K562 (cell line): ENCODE results near the gene PIGM. TPM values are rescaled to one million over a fixed set of nuclear protein-coding genes. Genes with fewer than 3 reads are reported as not detected.

ENCODE experiments used
- ATAC-seq: fragments of 200-7000 bp; cut with Tn5 transposase; 3 replicates; pipeline ENCODE4 v1.9.1; 2020; ENCODE audit warnings: moderate library complexity
- BruUV-seq: library from RNA; stranded (reverse); fragments of 400-500 nt; replicated peaks from 2 replicates; lab custom pipeline; 2021; lab: Mats Ljungman, UMichigan
- CTCF ChIA-PET: fragments of 300-600 bp; formaldehyde crosslinking; extraction: SDS; loops from one replicate; lab custom pipeline; 2021; ENCODE audit warnings: low intra/inter-chr PET ratio; lab: Yijun Ruan, JAX
- POLR2A ChIA-PET: fragments of 300-600, 350-650 bp; sonication (Branson Sonifier 250); formaldehyde crosslinking; extraction: SDS; loops from one replicate; lab custom pipeline; 2021; ENCODE audit warnings: antibody characterized with exemption, inconsistent platforms; lab: Yijun Ruan, JAX
- DNase-seq, 4 experiments: peaks; one replicate each; pipeline versions ENCODE4 v3.0.0 to v3.0.0-alpha.2; 2011 to 2018; ENCODE audit warnings: low spot score in 3 of 4, mixed read lengths in 3 of 4; ENCODE audit errors: extremely low read depth in 1 of 4
- FAIRE-seq: peaks from 2 replicates; lab custom pipeline; 2011; peaks lifted over from hg19 to GRCh38; lab: Jason Lieb, UNC
- H2AFZ ChIP-seq: 2 replicates; pipeline ENCODE4 v1.6.0; 2011; ENCODE audit warnings: low read depth, low read length, control low read depth, inconsistent platforms
- H3K27ac ChIP-seq: fragments of 200-600 bp; 3 replicates; pipeline ENCODE4 v1.8.0; 2011; ENCODE audit warnings: low read depth, mild to moderate bottlenecking, control low read depth, inconsistent platforms, low read length, moderate library complexity, mixed read lengths; ENCODE audit errors: extremely low read depth
- H3K27me3 ChIP-seq, 2 experiments: fragments of 300-600 bp in 1 of 2; 2 replicates in 1 of 2; 3 replicates in 1 of 2; pipeline versions ENCODE4 v1.6.0 to v1.8.0; 2011; ENCODE audit warnings: inconsistent platforms in 2 of 2, low read length in 2 of 2, mild to moderate bottlenecking in 1 of 2, mixed read lengths in 1 of 2, moderate library complexity in 1 of 2; ENCODE audit not compliant: control insufficient read depth in 2 of 2, insufficient read depth in 2 of 2
- H3K36me3 ChIP-seq: fragments of 300-600 bp; 3 replicates; pipeline ENCODE4 v1.8.0; 2011; ENCODE audit warnings: mild to moderate bottlenecking, low read length, inconsistent platforms; ENCODE audit not compliant: control insufficient read depth, insufficient read depth
- H3K4me1 ChIP-seq, 2 experiments: fragments of 200-600 bp in 1 of 2; replicated peaks in 1 of 2; 2 replicates in 1 of 2; 3 replicates in 1 of 2; pipeline versions ENCODE4 v1.5.1 to v1.8.0; 2011; ENCODE audit warnings: inconsistent platforms in 2 of 2, low read length in 2 of 2, mild to moderate bottlenecking in 1 of 2, mixed read lengths in 1 of 2, moderate library complexity in 1 of 2; ENCODE audit not compliant: control insufficient read depth in 2 of 2, insufficient read depth in 2 of 2
- H3K4me2 ChIP-seq: 2 replicates; pipeline ENCODE4 v1.6.1; 2011; ENCODE audit warnings: low read length, control low read depth, inconsistent platforms, mixed read lengths; ENCODE audit not compliant: insufficient read depth
- H3K4me3 ChIP-seq: fragments of 200-600 bp; sonication (generic), shearing (Covaris generic); 2 replicates; pipeline ENCODE4 v1.5.1; 2016; ENCODE audit warnings: control low read depth, inconsistent platforms
- H3K79me2 ChIP-seq: fragments of 200-600 bp; 3 replicates; pipeline ENCODE4 v1.8.0; 2011; ENCODE audit warnings: low read length, inconsistent platforms; ENCODE audit not compliant: control insufficient read depth, insufficient read depth
- H3K9ac ChIP-seq, 2 experiments: 2 replicates each; pipeline versions ENCODE4 v1.6.0 to v1.6.1; 2011; ENCODE audit warnings: low read depth in 2 of 2, low read length in 2 of 2, control low read depth in 1 of 2, inconsistent platforms in 1 of 2, mild to moderate bottlenecking in 1 of 2, mixed read lengths in 1 of 2; ENCODE audit not compliant: insufficient read depth in 1 of 2
- H3K9me1 ChIP-seq: one replicate; pipeline ENCODE4 v1.6.0; 2011; ENCODE audit warnings: inconsistent platforms, mild to moderate bottlenecking, low read length, moderate library complexity; ENCODE audit not compliant: control insufficient read depth, insufficient read depth
- H3K9me3 ChIP-seq: replicated peaks from 2 replicates; pipeline ENCODE4 v1.5.1; 2011; ENCODE audit warnings: low read depth, low read length, inconsistent platforms; ENCODE audit not compliant: control insufficient read depth, insufficient read depth
- H4K20me1 ChIP-seq: replicated peaks from 2 replicates; pipeline ENCODE4 v1.6.1; 2011; ENCODE audit warnings: low read length, inconsistent platforms, mixed read lengths; ENCODE audit not compliant: control insufficient read depth, insufficient read depth
- BHLHE40 ChIP-seq: IDR thresholded peaks from 2 replicates; pipeline ENCODE4 v1.6.1; 2011; ENCODE audit warnings: low read length, improper control_type of control experiment
- DMBX1 ChIP-seq: fragments of 250-450 bp; sonication (Bioruptor Pico); IDR thresholded peaks from 2 replicates; pipeline ENCODE4 v1.8.0; 2022; ENCODE audit warnings: inconsistent platforms, mild to moderate bottlenecking, moderate library complexity, borderline replicate concordance
- ETV1 ChIP-seq: fragments of 450-650 bp; conservative IDR thresholded peaks from 2 replicates; pipeline ENCODE4 v1.6.1; 2016; ENCODE audit warnings: missing genetic modification characterization, control low read depth, low read depth, missing compliant biosample characterization
- IRF9 ChIP-seq: fragments of 450-650 bp; IDR thresholded peaks from 2 replicates; pipeline ENCODE4 v1.6.1; 2016; ENCODE audit warnings: missing biosample characterization, missing genetic modification characterization
- JUN ChIP-seq, 2 experiments: sonication (generic) in 1 of 2; formaldehyde crosslinking in 1 of 2; IDR thresholded peaks; 2 replicates each; pipeline versions ENCODE4 v1.6.1 to v1.8.0; 2012 to 2022; ENCODE audit warnings: borderline replicate concordance in 2 of 2, mild to moderate bottlenecking in 2 of 2, improper control_type of control experiment in 1 of 2, low read depth in 1 of 2, low read length in 1 of 2, missing genetic modification reagents in 1 of 2
- KAT7 ChIP-seq: sonication (generic); formaldehyde crosslinking; IDR thresholded peaks from 2 replicates; pipeline ENCODE4 v1.8.0; 2022; ENCODE audit warnings: missing genetic modification reagents, mild to moderate bottlenecking, borderline replicate concordance
- RHOXF2B ChIP-seq: fragments of 250-450 bp; sonication (Bioruptor Pico); conservative IDR thresholded peaks from 2 replicates; pipeline ENCODE4 v1.5.1; 2021
- SMAD2 ChIP-seq: fragments of 150-350 bp; IDR thresholded peaks from 2 replicates; pipeline ENCODE4 v1.6.1; 2014; ENCODE audit warnings: low read depth, mild to moderate bottlenecking, low read length
- STAT5B ChIP-seq: fragments of 250-450 bp; sonication (Bioruptor Pico); IDR thresholded peaks from 2 replicates; pipeline ENCODE4 v1.8.0; 2021; ENCODE audit warnings: mild to moderate bottlenecking, inconsistent platforms
- TBL1XR1 ChIP-seq, 2 experiments: IDR thresholded peaks; 2 replicates each; pipeline ENCODE4 v1.6.1; 2012; ENCODE audit warnings: improper control_type of control experiment in 2 of 2, low read length in 2 of 2, mild to moderate bottlenecking in 1 of 2
- TSC22D4 ChIP-seq: fragments of 450-650 bp; IDR thresholded peaks from 2 replicates; pipeline ENCODE4 v1.6.1; 2016; ENCODE audit warnings: missing genetic modification characterization, missing biosample characterization, control low read depth
- ZBTB26 ChIP-seq: fragments of 450-650 bp; formaldehyde crosslinking; IDR thresholded peaks from 2 replicates; pipeline ENCODE4 v1.4.0; 2022; ENCODE audit warnings: missing genetic modification characterization
- ZNF695 ChIP-seq: fragments of 450-650 bp; formaldehyde crosslinking; IDR thresholded peaks from 2 replicates; pipeline ENCODE4 v1.4.0; 2020; ENCODE audit warnings: mild to moderate bottlenecking, moderate library complexity
- WGBS: fragments of 100-300 bp; shearing (Covaris generic); methylation state at CpG from one replicate; pipeline ENCODE4 v1.1.6; 2016; ENCODE audit warnings: low coverage, mixed read lengths; ENCODE audit not compliant: insufficient coverage; ENCODE audit errors: missing lambda C conversion rate; 5-methylcytosine and 5-hydroxymethylcytosine counted together
- in situ Hi-C: fragments of 300-500 bp; cut with MboI; formaldehyde crosslinking; loops from 4 replicates; pipeline ENCODE4 v1.15.0; 2018; ENCODE audit warnings: inconsistent platforms, mixed read lengths
- intact Hi-C: fragments of 100-400 bp; cut with micrococcal nuclease; formaldehyde crosslinking; loops from 2 replicates; pipeline ENCODE4 v1.14.2; 2022
- polyA plus RNA-seq, 8 experiments: library from polyadenylated mRNA; depleted of rRNA in 4 of 8; stranded (reverse) in 5 of 8; unstranded in 3 of 8; fragments of >200 nt; fragmentation: Nextera tagmentation in 2 of 8; fragmentation: Illumina TruSeq in 1 of 8; extraction: Ambion mirVana in 2 of 8; extraction: Trizol in 1 of 8; gene quantifications; 2 replicates each; pipeline versions ENCODE4 v1.2.1 to v1.2.3, GENCODE V29; 2011 to 2014; ENCODE audit warnings: inconsistent platforms in 1 of 8, missing spikeins in 1 of 8
- total RNA-seq, 7 experiments: library from RNA; depleted of rRNA in 6 of 7; stranded (reverse); fragments of >200 nt in 6 of 7; fragmentation: Illumina TruSeq in 2 of 7; extraction: Trizol in 2 of 7; gene quantifications; 2 replicates each; pipeline versions ENCODE4 v1.2.1 to v1.2.3, GENCODE V29; 2011 to 2021; ENCODE audit warnings: low replicate concordance in 1 of 7
- TF ChIP-seq, protein P1 (sequence below): sonication (generic); formaldehyde crosslinking; IDR thresholded peaks from 2 replicates; pipeline ENCODE4 v1.8.0; 2022; ENCODE audit warnings: mild to moderate bottlenecking, missing genetic modification reagents
- TF ChIP-seq, protein P2 (sequence below): fragments of 450-650 bp; formaldehyde crosslinking; IDR thresholded peaks from 2 replicates; pipeline ENCODE4 v1.4.0; 2022; ENCODE audit warnings: mild to moderate bottlenecking, moderate library complexity

PIGM gene
- total and polyA plus RNA-seq, 9 of the 15 experiments (the other 6 are each of a cell fraction or from before 2014, with no cell fraction given), result 2.6 to 6.7 (median 4.3) TPM

DNA sequence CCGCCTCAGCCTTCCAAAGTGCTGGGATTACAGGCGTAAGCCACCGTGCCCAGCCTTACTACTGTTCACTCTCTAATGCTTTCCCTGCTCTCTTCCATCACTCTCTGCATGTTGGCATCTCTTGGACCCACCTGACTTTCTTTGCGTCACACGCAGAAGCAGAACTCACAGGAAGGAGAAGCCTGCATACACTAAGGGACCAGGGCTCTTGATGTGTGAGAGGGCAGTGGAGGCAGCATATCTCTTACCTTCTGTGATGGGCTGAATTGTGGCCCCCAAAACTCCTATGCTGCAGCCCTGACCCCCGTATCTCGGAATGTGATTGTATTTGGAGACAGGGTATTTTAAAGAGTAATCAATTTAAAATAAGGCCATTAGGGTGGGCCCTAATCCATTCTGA lies 51.0 kb downstream of the PIGM start (continued):
- TF ChIP-seq, protein P1, sequence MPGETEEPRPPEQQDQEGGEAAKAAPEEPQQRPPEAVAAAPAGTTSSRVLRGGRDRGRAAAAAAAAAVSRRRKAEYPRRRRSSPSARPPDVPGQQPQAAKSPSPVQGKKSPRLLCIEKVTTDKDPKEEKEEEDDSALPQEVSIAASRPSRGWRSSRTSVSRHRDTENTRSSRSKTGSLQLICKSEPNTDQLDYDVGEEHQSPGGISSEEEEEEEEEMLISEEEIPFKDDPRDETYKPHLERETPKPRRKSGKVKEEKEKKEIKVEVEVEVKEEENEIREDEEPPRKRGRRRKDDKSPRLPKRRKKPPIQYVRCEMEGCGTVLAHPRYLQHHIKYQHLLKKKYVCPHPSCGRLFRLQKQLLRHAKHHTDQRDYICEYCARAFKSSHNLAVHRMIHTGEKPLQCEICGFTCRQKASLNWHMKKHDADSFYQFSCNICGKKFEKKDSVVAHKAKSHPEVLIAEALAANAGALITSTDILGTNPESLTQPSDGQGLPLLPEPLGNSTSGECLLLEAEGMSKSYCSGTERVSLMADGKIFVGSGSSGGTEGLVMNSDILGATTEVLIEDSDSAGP (CRISPR knock-in tag), result no peak

- 3% methylated on average over 5 of the region's 6 CpGs for WGBS
- Histone ChIP-seq H2AFZ (no peak overlapping the region), H3K4me3 (no peak overlapping the region), H3K9me3 (no peaks in the 10 kb centered on the region), H3K27ac (no peak overlapping the region), H3K9me1 (no peaks in the 10 kb centered on the region), H3K36me3 (no peaks in the 10 kb centered on the region), H3K4me2 (no peak overlapping the region), H3K79me2 (no peaks in the 10 kb centered on the region), H3K4me1 (no peaks in the 10 kb centered on the region), H3K27me3 (peaks cover 23 to 44% of the 10 kb centered on the region in 2 experiments; a peak in 4 of 5 replicates), H4K20me1 (no peaks in the 10 kb centered on the region; the same call in 1 of the 2 replicates), H3K9ac (no peak overlapping the region)
- in situ Hi-C loops, result loop anchor here (25.0 kb wide), 1 partner anchor 793 kb away; no protein-coding TSS in a partner anchor
- ChIA-PET POLR2A (interaction anchor here (0.6 kb wide), 1 partner anchor 75 kb away, joined by 5 read pairs; no protein-coding TSS in a partner anchor), CTCF (no interaction called here)
- FAIRE-seq (no peak), ATAC-seq (no peak), DNase-seq (no peak)
- intact Hi-C loops, result no loop called here
- BruUV-seq, result no TSS peak
- TF ChIP-seq STAT5B (CRISPR knock-in tag) (no peak), ZNF695 (no peak), RHOXF2B (no peak), TBL1XR1 (IDR thresholded peaks at IDR 0.05; ENCODE audit: low read length in 2 of 2) (no peak), DMBX1 (CRISPR knock-in tag) (no peak), ZBTB26 (CRISPR knock-in tag) (no peak), IRF9 (tag) (no peak), BHLHE40 (no peak), TSC22D4 (no peak), ETV1 (tag) (no peak), SMAD2 (no peak), JUN (IDR thresholded peaks at IDR 0.05; ENCODE audit: borderline replicate concordance, low read depth, low read length) (no peak), JUN (CRISPR knock-in tag; IDR thresholded peaks at IDR 0.05; ENCODE audit: borderline replicate concordance) (no peak), KAT7 (no peak)
- TF ChIP-seq, protein P2, sequence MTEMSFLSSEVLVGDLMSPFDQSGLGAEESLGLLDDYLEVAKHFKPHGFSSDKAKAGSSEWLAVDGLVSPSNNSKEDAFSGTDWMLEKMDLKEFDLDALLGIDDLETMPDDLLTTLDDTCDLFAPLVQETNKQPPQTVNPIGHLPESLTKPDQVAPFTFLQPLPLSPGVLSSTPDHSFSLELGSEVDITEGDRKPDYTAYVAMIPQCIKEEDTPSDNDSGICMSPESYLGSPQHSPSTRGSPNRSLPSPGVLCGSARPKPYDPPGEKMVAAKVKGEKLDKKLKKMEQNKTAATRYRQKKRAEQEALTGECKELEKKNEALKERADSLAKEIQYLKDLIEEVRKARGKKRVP (CRISPR knock-in tag), result no peak
Observed at GRCh38 chr1:159980076-159980475, 51.7 kb downstream of the PIGM start.
